Subcutaneous abdominal adipose tissue (tissue), 5 donors: ENCODE measurements around the gene KLF11.

Experiments used
- H3K27ac ChIP-seq: one replicate; pipeline ENCODE4 v1.7.0; 2013; ENCODE audit warnings: low read depth, mild to moderate bottlenecking, inconsistent platforms, low read length, moderate library complexity
- H3K27me3 ChIP-seq, 5 donors: one replicate each; pipeline ENCODE4 v1.7.0; 2013; ENCODE audit warnings: low read length in 5 of 5, inconsistent platforms in 1 of 5; ENCODE audit not compliant: control insufficient read depth in 5 of 5, insufficient read depth in 4 of 5
- H3K36me3 ChIP-seq, 5 donors: one replicate each; pipeline ENCODE4 v1.7.0; 2013; ENCODE audit warnings: low read length in 5 of 5; ENCODE audit not compliant: control insufficient read depth in 5 of 5, insufficient read depth in 5 of 5
- H3K4me1 ChIP-seq, 5 donors: one replicate each; pipeline ENCODE4 v1.7.0; 2013; ENCODE audit warnings: low read length in 5 of 5, mild to moderate bottlenecking in 3 of 5, moderate library complexity in 1 of 5; ENCODE audit not compliant: control insufficient read depth in 5 of 5, insufficient read depth in 5 of 5
- H3K4me3 ChIP-seq, 5 donors: one replicate each; pipeline ENCODE4 v1.7.0; 2013; ENCODE audit warnings: low read length in 5 of 5, low read depth in 1 of 5
- H3K9ac ChIP-seq, 5 donors: one replicate each; pipeline ENCODE4 v1.7.0; 2013; ENCODE audit warnings: low read length in 5 of 5, mild to moderate bottlenecking in 4 of 5, moderate library complexity in 3 of 5
- H3K9me3 ChIP-seq, 5 donors: one replicate each; pipeline ENCODE4 v1.7.0; 2013; ENCODE audit warnings: low read length in 5 of 5; ENCODE audit not compliant: control insufficient read depth in 5 of 5
- donor health status: healthy.
- donor health status: healthy.
- donor health status: healthy.
- donor health status: healthy.
- donor health status: healthy.

The KLF11 gene

DNA sequence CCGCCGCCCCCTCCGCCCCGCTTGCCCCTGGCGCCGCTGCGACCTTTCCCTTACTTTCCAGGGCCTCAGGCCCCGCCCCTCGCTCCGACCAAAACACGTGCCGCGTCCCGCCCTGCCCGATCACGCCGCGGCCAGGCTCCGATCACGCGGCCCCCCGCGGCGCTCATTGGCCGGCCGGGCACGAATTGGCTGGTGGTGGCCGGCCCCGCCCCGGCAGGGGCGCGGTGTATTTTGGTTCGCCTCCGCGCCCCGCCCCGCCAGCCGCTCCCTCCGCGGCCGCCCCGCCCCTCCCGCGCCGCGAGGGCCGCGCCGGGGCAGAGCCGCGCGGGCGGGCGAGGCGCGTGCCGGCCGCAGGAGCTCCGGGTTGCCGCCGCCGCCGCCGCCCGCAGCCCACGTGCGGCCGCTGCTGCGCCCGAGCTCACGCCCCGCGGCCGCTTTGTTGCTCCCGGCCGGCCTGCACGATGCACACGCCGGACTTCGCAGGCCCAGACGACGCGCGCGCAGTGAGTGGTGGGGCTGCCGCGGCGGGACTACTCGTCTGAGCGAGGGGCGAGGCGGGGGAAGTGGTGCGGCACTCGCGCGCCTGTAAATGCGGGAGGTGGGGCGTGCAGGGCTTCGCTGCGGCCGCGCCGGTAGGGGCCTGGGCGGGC, at the start of gene KLF11:
KLF11 (plus strand) TSS at position 295 of the 650 bp plus-strand sequence; CDS start at position 462, 167 bp downstream.
- Histone ChIP-seq H3K4me1 (peaks cover 4 to 79% (median 70%) of the 10 kb centered on the region in 5 donors), H3K9ac (peak within 1 kb of the TSS; percentile 48 to 89 (median 78)), H3K27ac (peak within 1 kb of the TSS; percentile 89), H3K27me3 (no peaks in the 10 kb centered on the region), H3K36me3 (peaks cover 0 to 28% (median 23%) of the 10 kb centered on the region in 5 donors), H3K9me3 (no peaks in the 10 kb centered on the region), H3K4me3 (peak within 1 kb of the TSS; percentile 45 to 76 (median 70))

GRCh38 chr2:9994462-9994861, 48.9 kb upstream of the KLF11 start:
- peaks cover 0 to 9% (median 8%) of the 10 kb centered on the region in 5 donors for H3K36me3 ChIP-seq
- H3K9ac ChIP-seq = no peak overlapping the region
- H3K9me3 ChIP-seq = no peaks in the 10 kb centered on the region
- H3K27me3 ChIP-seq = no peaks in the 10 kb centered on the region
- H3K4me1 ChIP-seq = peaks cover 6 to 54% (median 41%) of the 10 kb centered on the region in 5 donors
- H3K4me3 ChIP-seq = no peak overlapping the region
- H3K27ac ChIP-seq = no peak overlapping the region

GRCh38 chr2:9995059-9995458, 48.3 kb upstream of the KLF11 start:
- H3K4me1 ChIP-seq = peaks cover 6 to 54% (median 41%) of the 10 kb centered on the region in 5 donors
- H3K27ac ChIP-seq = no peak overlapping the region
- H3K9me3 ChIP-seq = no peaks in the 10 kb centered on the region
- no peak overlapping the region for H3K4me3 ChIP-seq
- peaks cover 0 to 9% (median 8%) of the 10 kb centered on the region in 5 donors for H3K36me3 ChIP-seq
- H3K9ac ChIP-seq = no peak overlapping the region
- H3K27me3 ChIP-seq = no peaks in the 10 kb centered on the region

GRCh38 chr2:9996321-9996720, 47.0 kb upstream of the KLF11 start:
- H3K4me3 ChIP-seq = no peak overlapping the region
- H3K27me3 ChIP-seq = no peaks in the 10 kb centered on the region
- H3K4me1 ChIP-seq = peaks cover 6 to 46% (median 32%) of the 10 kb centered on the region in 5 donors
- no peak overlapping the region for H3K27ac ChIP-seq
- H3K9ac ChIP-seq = no peak overlapping the region
- H3K9me3 ChIP-seq = no peaks in the 10 kb centered on the region
- H3K36me3 ChIP-seq = peaks cover 0 to 9% (median 8%) of the 10 kb centered on the region in 5 donors

DNA sequence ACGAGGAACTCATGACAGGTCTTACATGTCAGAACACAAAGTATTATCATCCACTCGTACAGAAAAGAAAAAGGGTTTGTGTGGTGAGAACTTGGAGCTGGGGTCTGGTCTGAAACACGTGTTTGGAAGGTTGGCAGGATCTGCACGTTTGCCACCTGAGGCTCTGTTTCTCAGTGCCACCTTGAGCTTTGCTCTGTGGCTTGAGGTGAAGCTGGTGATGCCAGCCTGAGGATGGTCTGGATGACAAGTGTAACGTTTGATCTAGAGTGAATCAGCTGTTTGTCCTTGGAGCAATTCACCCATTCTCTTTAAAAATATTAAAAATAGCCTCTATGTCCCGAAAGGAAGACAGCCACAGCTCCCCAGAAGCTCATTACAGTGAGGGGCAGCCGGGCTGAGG, 45.4 kb upstream of the KLF11 start:
- Histone ChIP-seq H3K9me3 (no peaks in the 10 kb centered on the region), H3K36me3 (peaks cover 0 to 9% (median 8%) of the 10 kb centered on the region in 5 donors), H3K27ac (no peak overlapping the region), H3K9ac (no peak overlapping the region), H3K27me3 (no peaks in the 10 kb centered on the region), H3K4me1 (peaks cover 2 to 37% (median 31%) of the 10 kb centered on the region in 5 donors), H3K4me3 (no peak overlapping the region)

DNA sequence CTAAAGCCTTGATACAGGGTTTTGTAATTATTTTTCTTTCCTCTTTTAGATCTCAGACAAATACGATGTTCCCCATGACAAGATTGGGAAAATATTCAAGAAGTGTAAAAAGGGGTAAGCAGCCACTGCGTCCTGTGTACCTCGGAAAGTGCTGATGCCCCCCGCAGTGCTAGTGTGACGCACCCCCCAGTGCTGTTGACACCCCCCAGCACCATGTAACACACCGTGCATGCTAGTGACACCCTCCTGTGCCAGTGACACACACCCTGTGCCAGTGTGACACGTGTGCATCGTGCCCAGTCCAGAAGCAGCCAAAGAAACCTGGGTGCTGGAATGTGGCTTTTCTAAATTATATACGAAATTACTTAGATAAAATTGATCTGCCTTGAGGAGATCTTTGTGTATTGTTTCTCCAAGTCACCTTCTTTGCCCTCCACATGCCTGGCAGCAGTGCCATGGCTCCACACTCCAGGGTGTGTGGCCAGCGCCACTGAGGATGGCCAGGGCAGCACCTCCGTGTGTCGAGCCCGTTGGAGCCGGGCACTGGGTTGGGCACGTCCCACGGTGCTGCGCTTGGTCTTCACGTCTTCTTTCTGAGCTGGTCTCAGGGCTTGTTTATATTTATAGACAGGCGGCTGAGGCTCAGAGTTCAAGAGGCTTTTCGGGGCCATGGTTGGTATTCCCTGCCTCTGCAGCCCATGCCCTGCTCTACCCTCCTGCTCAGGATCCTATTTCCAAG, 44.3 kb upstream of the KLF11 start:
- no peak overlapping the region for H3K9ac ChIP-seq
- H3K27ac ChIP-seq = no peak overlapping the region
- H3K4me1 ChIP-seq = peaks cover 6 to 38% (median 33%) of the 10 kb centered on the region in 5 donors
- no peaks in the 10 kb centered on the region for H3K27me3 ChIP-seq
- H3K36me3 ChIP-seq = peaks cover 0 to 9% (median 8%) of the 10 kb centered on the region in 5 donors
- no peaks in the 10 kb centered on the region for H3K9me3 ChIP-seq
- H3K4me3 ChIP-seq = no peak overlapping the region

DNA sequence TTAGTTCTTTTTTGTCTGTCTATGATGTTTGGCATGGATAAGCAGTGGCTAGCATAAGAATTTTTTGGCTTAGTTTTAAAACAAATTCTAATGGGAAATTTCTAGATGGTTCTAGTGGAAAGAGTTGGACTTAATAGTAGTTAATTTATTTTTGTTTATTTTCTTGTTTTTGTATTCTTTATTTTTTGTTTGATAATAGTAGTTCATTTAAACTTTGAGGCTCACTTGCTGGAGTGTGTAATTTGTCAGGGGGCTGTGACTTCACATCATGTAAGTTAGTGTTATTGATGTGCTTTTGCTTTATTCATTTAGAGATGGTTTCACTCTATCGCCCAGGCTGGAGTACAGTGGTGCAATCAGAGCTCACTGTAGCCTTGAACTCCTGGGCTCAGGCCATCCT, 43.7 kb upstream of the KLF11 start:
- no peak overlapping the region for H3K9ac ChIP-seq
- H3K27me3 ChIP-seq = no peaks in the 10 kb centered on the region
- no peak overlapping the region for H3K27ac ChIP-seq
- peaks cover 6 to 44% (median 37%) of the 10 kb centered on the region in 5 donors for H3K4me1 ChIP-seq
- no peak overlapping the region for H3K4me3 ChIP-seq
- H3K36me3 ChIP-seq = peaks cover 0 to 9% (median 8%) of the 10 kb centered on the region in 5 donors
- no peaks in the 10 kb centered on the region for H3K9me3 ChIP-seq

- no peaks in the 10 kb centered on the region for H3K27me3 ChIP-seq
- peaks cover 6 to 53% (median 34%) of the 10 kb centered on the region in 5 donors for H3K4me1 ChIP-seq
- no peaks in the 10 kb centered on the region for H3K9me3 ChIP-seq
- no peak overlapping the region for H3K4me3 ChIP-seq
- H3K27ac ChIP-seq = no peak overlapping the region
- peaks cover 0 to 9% (median 8%) of the 10 kb centered on the region in 5 donors for H3K36me3 ChIP-seq
- H3K9ac ChIP-seq = no peak overlapping the region
Observed at GRCh38 chr2:10000541-10000940, 42.8 kb upstream of the KLF11 start.

DNA sequence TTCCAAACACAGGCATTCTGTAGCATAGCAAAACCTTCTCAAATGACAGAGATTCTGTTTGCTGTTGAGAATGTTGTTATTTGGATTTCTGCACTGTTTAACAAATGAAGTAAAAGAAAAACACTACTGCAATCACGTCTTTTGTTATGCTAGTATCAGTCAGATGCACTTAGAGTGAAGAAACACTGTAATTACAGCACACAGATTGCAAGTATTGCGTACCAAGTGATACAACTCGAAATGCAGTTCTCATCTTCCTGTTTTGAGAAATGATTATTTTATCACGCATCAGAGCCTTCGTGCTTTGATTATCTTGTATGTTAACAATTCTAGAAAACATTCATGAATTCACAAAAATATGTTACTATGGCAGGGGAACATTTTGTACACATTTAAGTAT, 41.8 kb upstream of the KLF11 start:
- no peaks in the 10 kb centered on the region for H3K27me3 ChIP-seq
- H3K36me3 ChIP-seq = peaks cover 0 to 5% (median 5%) of the 10 kb centered on the region in 5 donors
- no peak overlapping the region for H3K27ac ChIP-seq
- H3K9ac ChIP-seq = no peak overlapping the region
- no peak overlapping the region for H3K4me3 ChIP-seq
- H3K9me3 ChIP-seq = no peaks in the 10 kb centered on the region
- peaks cover 3 to 50% (median 31%) of the 10 kb centered on the region in 5 donors for H3K4me1 ChIP-seq

DNA sequence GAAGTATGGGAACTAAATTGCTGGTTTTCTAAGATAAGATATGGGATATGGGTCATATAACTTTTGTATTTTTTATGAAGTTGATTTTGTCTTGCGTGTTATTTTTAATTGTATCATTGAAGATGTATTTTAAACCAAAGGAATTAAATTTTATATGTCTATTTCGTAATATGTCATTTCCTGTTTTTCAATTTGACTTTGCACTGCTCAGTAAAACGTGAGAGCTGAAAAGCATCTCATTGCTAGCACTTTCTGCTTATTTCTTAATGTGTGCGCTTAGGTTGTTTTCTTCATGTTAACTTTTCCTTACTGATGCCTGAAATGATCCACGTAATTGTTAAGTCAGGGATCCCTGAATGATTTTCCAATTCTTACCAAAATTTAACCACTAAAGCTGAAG, 41.2 kb upstream of the KLF11 start:
- Histone ChIP-seq H3K27me3 (no peaks in the 10 kb centered on the region), H3K36me3 (peaks cover 0 to 5% (median 0%) of the 10 kb centered on the region in 5 donors), H3K4me3 (no peak overlapping the region), H3K27ac (peak overlapping the region; percentile 84), H3K9ac (peak overlapping the region in 1 of 5 donors; percentile 77), H3K4me1 (peaks cover 5 to 50% (median 36%) of the 10 kb centered on the region in 5 donors), H3K9me3 (no peaks in the 10 kb centered on the region)
